ENCODE data around the gene NOS3. TPM values are rescaled to one million over a fixed set of nuclear protein-coding genes. Genes with fewer than 3 reads are reported as not detected.
A peak's percentile ranks its signal among the peaks of the same experiment; 100 is the strongest.

NOS3 gene
- total and polyA plus RNA-seq, 2 donors (not counting 3 experiments of a cell fraction or from before 2014, with no cell fraction given), result 82.8 to 95.1 TPM

DNA sequence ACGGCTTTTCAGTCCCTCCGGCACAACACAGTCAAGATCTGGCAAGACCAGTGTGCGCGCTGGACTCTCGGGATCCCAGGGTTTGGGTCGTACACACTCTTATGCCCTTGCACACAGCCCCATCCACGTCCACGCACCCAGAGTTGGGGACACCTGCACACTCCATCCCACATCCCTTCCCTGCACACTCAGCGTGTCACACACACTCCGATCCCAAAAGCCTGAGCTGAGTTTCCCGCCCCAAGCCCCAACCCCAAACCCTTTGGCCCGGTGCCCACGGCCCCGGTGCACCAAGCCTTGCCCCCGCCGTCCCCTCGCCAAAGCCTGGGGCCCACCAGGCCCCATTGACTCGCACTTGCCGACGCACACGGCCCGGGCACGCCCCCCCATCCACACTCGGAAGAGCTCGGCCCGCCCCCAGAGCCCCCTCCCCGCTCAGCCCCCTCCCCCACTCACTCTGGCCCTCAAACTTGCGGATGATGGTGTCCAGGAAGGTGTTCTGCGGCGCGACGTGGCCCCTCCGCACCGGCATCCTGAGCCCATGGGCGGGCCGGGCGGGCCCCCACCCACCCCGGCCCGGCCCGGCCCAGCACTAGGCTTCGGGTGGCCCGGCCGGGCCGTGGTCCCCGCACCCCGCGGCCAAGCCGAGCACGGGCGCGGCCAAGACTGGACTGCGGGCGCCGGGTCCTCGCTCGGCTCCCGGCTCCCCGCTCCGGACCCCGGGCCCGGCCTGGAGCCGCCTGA, 13.3 kb upstream of the NOS3 start:
- DNase-seq (ENCODE audit: low read depth, low spot score) (no peak), FAIRE-seq (no peak)
- intact Hi-C loops (cut with micrococcal nuclease), result no loop called here
- H4K20me1 ChIP-seq (replicated peaks; ENCODE audit: control insufficient read depth, extremely low read depth, insufficient read depth, low read length), result no peaks in the 10 kb centered on the region
- dilution Hi-C loops (cut with MboI; ENCODE audit: extremely low pct_ligation_motif_present, low sequenced_read_pairs), result no loop called here
- TF ChIP-seq POLR2A (IDR thresholded peaks at IDR 0.05; ENCODE audit: low read depth, low read length) (no peak), EZH2 (IDR thresholded peaks at IDR 0.05; ENCODE audit: borderline replicate concordance, low read depth, low read length, severe bottlenecking) (peak; percentile 58), MYC (IDR thresholded peaks at IDR 0.05; ENCODE audit: low read depth, low read length) (no peak)
- TF ChIP-seq, protein P1, sequence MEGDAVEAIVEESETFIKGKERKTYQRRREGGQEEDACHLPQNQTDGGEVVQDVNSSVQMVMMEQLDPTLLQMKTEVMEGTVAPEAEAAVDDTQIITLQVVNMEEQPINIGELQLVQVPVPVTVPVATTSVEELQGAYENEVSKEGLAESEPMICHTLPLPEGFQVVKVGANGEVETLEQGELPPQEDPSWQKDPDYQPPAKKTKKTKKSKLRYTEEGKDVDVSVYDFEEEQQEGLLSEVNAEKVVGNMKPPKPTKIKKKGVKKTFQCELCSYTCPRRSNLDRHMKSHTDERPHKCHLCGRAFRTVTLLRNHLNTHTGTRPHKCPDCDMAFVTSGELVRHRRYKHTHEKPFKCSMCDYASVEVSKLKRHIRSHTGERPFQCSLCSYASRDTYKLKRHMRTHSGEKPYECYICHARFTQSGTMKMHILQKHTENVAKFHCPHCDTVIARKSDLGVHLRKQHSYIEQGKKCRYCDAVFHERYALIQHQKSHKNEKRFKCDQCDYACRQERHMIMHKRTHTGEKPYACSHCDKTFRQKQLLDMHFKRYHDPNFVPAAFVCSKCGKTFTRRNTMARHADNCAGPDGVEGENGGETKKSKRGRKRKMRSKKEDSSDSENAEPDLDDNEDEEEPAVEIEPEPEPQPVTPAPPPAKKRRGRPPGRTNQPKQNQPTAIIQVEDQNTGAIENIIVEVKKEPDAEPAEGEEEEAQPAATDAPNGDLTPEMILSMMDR (IDR thresholded peaks at IDR 0.05; ENCODE audit: extremely low read depth in 1 of 2, insufficient read depth in 1 of 2, low read depth in 1 of 2, low read length in 2 of 2), result no peak
- peaks cover 41 to 48% of the 10 kb centered on the region in 2 experiments for H3K27me3 ChIP-seq (ENCODE audit: control insufficient read depth in 2 of 2, insufficient read depth in 2 of 2, low read length in 2 of 2)
- H3K9ac ChIP-seq (replicated peaks; ENCODE audit: extremely low read depth, insufficient read depth, low read length), result no peak overlapping the region
- POLR2A ChIA-PET, result no interaction called here
- BruUV-seq (replicated peaks), result no TSS peak
- no peak overlapping the region for H3K27ac ChIP-seq (ENCODE audit: insufficient read depth, low read depth, low read length)
- peaks cover 10% of the 10 kb centered on the region for H3K4me1 ChIP-seq (ENCODE audit: control insufficient read depth, extremely low read depth, insufficient read depth, low read length)
- H3K4me2 ChIP-seq (ENCODE audit: insufficient read depth, low read length), result no peak overlapping the region
- no peaks in the 10 kb centered on the region for H3K79me2 ChIP-seq (ENCODE audit: control insufficient read depth, insufficient read depth, low read length)
- no peak overlapping the region for H3K4me3 ChIP-seq (replicated peaks in 1 of 3; ENCODE audit: insufficient read depth in 1 of 3, low read depth in 1 of 3, low read length in 3 of 3)
- H3K36me3 ChIP-seq (ENCODE audit: control insufficient read depth in 2 of 2, extremely low read depth in 1 of 2, insufficient read depth in 2 of 2, low read length in 2 of 2), result no peaks in the 10 kb centered on the region
- H3K9me1 ChIP-seq (replicated peaks; ENCODE audit: control insufficient read depth, extremely low read depth, insufficient read depth, low read length), result no peaks in the 10 kb centered on the region
- no peak overlapping the region for H2AFZ ChIP-seq (ENCODE audit: low read depth, low read length)
- no peaks in the 10 kb centered on the region for H3K9me3 ChIP-seq (replicated peaks; ENCODE audit: control insufficient read depth, insufficient read depth, low read length)
- CTCF ChIA-PET, result interaction anchor here (1.3 kb wide), 1 partner anchor 8 kb away, joined by 7 read pairs; no protein-coding TSS in a partner anchor
